ENCODE measurements around the gene KCNN1. TPM values are rescaled to one million over a fixed set of nuclear protein-coding genes. Genes with fewer than 3 reads are reported as not detected.
"Not testable (repeated sequence)": the region's sequence is repeated elsewhere in the genome, so short reads cannot be mapped to it uniquely, and the experiment has no call there.

The KCNN1 gene
- polyA plus RNA-seq, 3 donors = 4.8 to 8.4 (median 5.7) TPM

GRCh38 chr19:18013210-18014111 lies 46.6 kb downstream of the KCNN1 start:
- DNase-seq (ENCODE audit: extremely low read depth in 1 of 11, low read depth in 9 of 11, low spot score in 4 of 11) = no peak

GRCh38 chr19:18014197-18014596 lies 47.3 kb downstream of the KCNN1 start:
- DNase-seq (ENCODE audit: extremely low read depth in 1 of 11, low read depth in 9 of 11, low spot score in 4 of 11) = no peak

DNA sequence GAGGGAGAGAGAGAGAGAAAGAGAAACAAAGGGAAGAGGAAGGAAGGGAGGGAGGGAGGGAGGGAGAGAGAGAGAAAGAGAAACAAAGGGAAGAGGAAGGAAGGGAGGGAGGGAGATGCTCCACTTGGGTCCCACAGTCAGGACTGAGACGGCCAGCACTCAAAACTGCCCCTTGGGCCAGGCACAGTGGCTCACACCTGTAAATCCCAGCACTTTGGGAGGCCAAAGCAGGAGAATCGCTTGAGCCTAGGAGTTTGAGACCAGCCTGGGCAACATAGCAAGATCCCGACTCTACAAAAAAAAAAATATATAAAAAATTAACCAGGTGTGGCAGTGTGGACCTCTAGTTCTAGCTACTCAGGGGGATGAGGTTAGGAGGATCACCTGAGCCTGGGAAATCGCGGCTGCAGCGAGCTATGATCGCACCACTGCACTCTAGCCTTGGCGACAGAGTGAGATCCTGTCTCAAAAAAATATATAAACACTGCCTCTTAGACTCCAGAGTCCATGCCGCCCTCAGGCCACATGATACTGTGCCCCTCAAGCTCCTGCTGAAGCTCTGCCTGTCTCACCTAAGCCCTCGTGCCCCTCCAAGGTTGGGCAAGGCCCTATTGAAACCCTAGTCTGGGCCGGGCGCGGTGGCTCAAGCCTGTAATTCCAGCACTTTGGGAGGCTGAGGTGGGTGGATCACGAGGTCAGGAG lies 49.5 kb downstream of the KCNN1 start:
- DNase-seq (ENCODE audit: extremely low read depth in 1 of 11, low read depth in 9 of 11, low spot score in 4 of 11) = no peak

GRCh38 chr19:18017275-18018083 lies 50.6 kb downstream of the KCNN1 start:
- no peak for DNase-seq (ENCODE audit: extremely low read depth in 1 of 11, low read depth in 9 of 11, low spot score in 4 of 11)

GRCh38 chr19:18020212-18021085 lies 53.5 kb downstream of the KCNN1 start:
- DNase-seq (ENCODE audit: extremely low read depth in 1 of 11, low read depth in 9 of 11, low spot score in 4 of 11) = no peak

DNA sequence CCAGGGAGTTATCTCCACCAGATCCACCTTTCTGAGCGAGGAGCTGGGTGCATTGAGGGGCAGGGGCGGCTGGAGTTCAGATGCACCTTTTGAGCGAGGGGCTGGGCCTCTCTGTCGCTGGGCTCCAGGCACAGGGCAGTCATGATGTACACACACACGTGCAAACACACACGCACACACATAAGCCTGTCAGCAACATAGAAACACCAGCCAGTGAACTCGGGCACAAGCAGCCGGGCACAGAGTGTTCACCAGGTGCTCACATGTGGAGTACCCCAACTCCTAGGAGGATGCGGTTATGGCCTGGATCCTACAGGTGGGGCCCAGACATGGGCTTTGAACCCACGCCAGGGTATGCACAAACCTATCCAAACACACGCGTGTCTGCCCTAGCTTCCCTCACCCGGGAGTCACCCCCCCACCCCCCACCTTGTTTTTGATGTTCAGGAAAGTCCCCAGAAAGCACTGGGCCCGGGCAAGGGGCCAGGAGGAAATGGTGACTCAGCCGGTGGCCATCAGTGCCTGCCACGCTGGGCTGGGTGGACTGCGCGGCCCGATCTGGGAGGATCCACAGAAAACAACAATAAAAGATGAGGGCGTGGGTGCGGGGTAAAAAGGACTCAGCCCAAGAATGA lies 54.3 kb downstream of the KCNN1 start:
- DNase-seq (ENCODE audit: extremely low read depth in 1 of 11, low read depth in 9 of 11, low spot score in 4 of 11) = no peak

DNA sequence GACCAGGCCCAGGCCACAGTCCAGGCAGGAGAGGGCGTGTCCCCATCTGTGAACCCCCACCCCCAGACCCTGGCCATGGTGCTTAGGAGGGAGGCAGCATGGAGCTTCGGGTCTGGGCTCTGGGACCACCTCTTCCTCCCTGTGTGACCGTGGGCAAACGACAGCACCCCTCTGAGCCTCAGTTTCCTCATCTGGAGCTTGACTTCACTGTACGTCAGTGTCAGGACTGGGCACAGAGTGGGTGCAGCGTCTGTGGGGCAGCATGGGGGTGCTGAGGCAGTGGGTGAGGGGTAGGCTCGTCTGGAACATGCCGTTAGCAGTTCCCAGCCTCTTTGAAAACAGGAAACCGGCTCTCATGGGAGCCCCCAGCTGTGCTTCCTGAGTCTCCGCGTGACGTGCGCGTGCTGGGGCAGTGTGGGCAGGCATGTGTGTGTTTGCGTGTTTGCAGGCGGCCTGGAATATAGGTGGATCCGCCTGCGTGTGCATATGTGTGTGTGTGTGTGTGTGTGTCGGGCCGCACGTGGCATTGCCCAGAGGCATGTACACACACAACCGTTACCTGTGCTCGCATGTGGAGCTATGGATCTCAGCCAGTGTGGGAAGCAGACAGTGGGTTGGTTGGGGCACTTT lies 56.8 kb downstream of the KCNN1 start:
- no peak for DNase-seq (ENCODE audit: extremely low read depth in 1 of 11, low read depth in 9 of 11, low spot score in 4 of 11)

DNA sequence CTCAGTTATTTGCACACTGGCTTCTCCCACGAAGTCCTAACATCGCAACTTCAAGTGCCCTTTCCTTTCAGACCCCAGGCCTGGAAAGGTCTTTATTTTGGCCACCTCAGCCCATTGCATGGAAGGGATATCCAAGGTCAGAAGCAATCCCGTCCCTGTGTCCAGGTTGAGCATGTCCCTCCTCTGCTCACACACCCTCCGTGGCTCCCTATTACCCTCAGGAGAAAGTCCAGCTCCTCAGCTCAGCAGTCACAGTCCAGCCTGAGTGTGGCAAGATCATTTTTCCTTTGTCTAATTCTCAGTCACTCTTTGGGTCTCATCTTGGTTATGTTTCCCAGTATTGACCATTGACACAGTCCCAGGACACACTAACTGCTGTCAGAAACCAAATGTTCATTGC lies 60.2 kb downstream of the KCNN1 start:
- DNase-seq (ENCODE audit: extremely low read depth in 1 of 11, low read depth in 9 of 11, low spot score in 4 of 11) = no peak

- no peak for DNase-seq (ENCODE audit: extremely low read depth in 1 of 11, low read depth in 9 of 11, low spot score in 4 of 11)
Measured at GRCh38 chr19:18029617-18030338, 62.9 kb downstream of the KCNN1 start.

DNA sequence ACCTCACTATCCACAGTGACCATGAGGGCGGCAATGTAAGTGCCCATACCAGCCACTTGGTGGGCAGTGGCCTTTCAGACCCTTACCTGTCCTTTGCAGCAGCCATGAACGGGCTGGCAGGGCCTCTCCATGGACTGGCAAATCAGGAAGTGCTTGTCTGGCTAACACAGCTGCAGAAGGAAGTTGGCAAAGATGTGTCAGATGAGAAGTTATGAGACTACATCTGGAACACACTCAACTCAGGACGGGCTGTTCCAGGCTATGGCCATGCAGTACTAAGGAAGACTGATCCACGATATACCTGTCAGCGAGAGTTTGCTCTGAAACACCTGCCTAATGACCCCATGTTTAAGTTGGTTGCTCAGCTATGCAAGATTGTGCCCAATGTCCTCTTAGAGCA lies 64.5 kb downstream of the KCNN1 start:
- DNase-seq (ENCODE audit: extremely low read depth in 1 of 11, low read depth in 9 of 11, low spot score in 4 of 11) = not testable (repeated sequence)

- DNase-seq (ENCODE audit: extremely low read depth in 1 of 11, low read depth in 9 of 11, low spot score in 4 of 11) = not testable (repeated sequence)
Measured at GRCh38 chr19:18032102-18032501, 65.2 kb downstream of the KCNN1 start.

DNA sequence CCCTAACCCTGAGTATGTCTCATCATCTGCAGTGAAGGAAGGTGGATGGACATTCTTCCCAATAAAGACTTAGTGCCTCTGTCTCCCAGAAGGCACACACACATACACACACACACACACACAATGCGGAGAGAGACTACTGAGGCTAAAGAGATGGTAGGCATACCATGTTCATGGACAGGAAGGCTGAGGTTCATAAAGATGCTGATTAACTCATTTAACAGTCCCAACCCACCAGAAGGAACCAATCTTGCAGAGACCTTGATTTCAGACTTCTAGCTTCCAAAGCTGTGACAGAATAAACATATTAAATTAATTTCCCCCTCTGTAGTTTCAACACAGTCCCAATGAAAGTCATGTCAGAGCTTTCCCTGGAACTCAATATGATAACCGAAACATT lies 74.1 kb downstream of the KCNN1 start:
- DNase-seq (ENCODE audit: extremely low read depth in 1 of 11, low read depth in 9 of 11, low spot score in 4 of 11) = no peak

DNA sequence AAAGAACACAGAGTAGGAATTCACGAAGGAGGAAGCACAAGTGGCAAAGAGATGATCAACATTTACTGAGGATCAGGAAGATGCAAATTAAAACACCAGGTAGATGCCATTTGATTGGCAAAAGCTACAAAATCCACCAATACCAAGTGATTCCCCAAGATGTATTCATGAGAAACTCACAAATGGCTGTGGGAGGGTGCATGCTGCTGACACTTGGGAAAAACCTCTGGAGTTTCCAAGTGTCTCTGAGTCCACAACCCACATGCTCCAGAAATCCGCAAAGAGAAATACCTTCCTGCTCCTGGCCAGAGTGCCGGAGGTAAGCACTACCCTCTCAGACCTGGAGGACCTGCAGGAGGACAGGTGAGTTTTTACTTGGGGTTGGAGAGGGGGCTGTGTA lies 76.8 kb downstream of the KCNN1 start:
- DNase-seq (ENCODE audit: extremely low read depth in 1 of 11, low read depth in 9 of 11, low spot score in 4 of 11) = no peak

GRCh38 chr19:18044825-18045304 lies 78.0 kb downstream of the KCNN1 start:
- DNase-seq (ENCODE audit: extremely low read depth in 1 of 11, low read depth in 9 of 11, low spot score in 4 of 11) = peak in 4 of 11 donors; percentile 44 to 63 (median 58)

DNA sequence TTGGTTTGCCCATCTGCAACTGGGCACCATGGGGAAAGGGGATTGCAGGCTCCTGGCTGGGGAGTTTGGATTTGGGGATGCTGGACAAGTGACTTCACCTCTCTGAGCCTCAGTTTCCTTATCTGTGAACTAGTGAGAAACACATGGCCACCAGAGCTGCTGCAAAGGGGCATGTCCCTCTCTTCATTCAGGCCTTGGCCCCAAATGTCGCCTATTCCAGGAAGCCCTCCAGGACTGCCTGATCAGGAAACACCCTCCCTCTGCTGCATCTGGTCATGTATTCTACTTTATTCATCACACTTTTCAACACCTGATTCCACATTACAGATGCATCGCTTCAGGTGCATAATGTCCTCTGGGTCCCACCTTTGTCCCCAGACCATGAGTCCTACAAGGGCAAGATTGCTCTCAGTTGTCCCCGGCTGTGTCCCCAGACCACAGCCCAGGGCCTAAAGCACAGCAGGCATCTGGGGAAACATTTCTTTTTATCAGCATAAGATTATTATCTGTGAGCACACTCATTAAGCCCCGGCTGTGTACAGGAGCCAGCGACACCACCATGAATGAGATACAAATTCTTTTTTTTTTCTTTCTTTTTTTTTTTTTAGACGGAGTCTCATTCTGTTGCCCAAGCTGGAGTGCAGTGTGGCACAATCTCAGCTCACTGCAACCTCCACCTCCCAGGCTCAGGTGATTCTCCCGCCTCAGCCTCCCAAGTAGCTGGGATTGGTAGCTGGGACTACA lies 78.6 kb downstream of the KCNN1 start:
- no peak for DNase-seq (ENCODE audit: extremely low read depth in 1 of 11, low read depth in 9 of 11, low spot score in 4 of 11)

- no peak for DNase-seq (ENCODE audit: extremely low read depth in 1 of 11, low read depth in 9 of 11, low spot score in 4 of 11)
Measured at GRCh38 chr19:18046059-18046718, 79.3 kb downstream of the KCNN1 start.
